Natural killer cell treated with Interleukin-12 subunit alpha and Interleukin-12 subunit beta and Interleukin-15 and Interleukin-18, amount 100 ng/mL, for 72 hours (primary cell): ENCODE results near the gene CPB2. TPM values are rescaled to one million over a fixed set of nuclear protein-coding genes. Genes with fewer than 3 reads are reported as not detected.

ENCODE experiments used
- ATAC-seq, 2 donors: fragments of 150-1000 bp; cut with Tn5 transposase in 1 of 2; sonication (Bioruptor Pico), chemical (Tn5 transposase) in 1 of 2; 2 replicates each; pipeline ENCODE4 v1.10.0; 2021
- DNase-seq: peaks from one replicate; pipeline ENCODE4 v3.0.0; 2022; ENCODE audit warnings: low spot score
- H3K27ac Mint-ChIP-seq, 2 donors: 1 replicate in 1 of 2; 2 replicates in 1 of 2; pipeline ENCODE4 v1.8.0; 2022; ENCODE audit warnings: mixed read lengths in 2 of 2, mild to moderate bottlenecking in 1 of 2, moderate library complexity in 1 of 2
- H3K27me3 Mint-ChIP-seq, 2 donors: 1 replicate in 1 of 2; 2 replicates in 1 of 2; pipeline ENCODE4 v1.8.0; 2022; ENCODE audit warnings: mixed read lengths in 2 of 2
- H3K36me3 Mint-ChIP-seq: one replicate; pipeline ENCODE4 v1.8.0; 2022; ENCODE audit warnings: mixed read lengths
- H3K4me1 Mint-ChIP-seq, 2 donors: 1 replicate in 1 of 2; 2 replicates in 1 of 2; pipeline ENCODE4 v1.8.0; 2022; ENCODE audit warnings: low read depth in 2 of 2, mixed read lengths in 2 of 2, mild to moderate bottlenecking in 1 of 2
- H3K4me3 Mint-ChIP-seq: one replicate; pipeline ENCODE4 v1.8.0; 2022; ENCODE audit warnings: mixed read lengths
- H3K9me3 Mint-ChIP-seq: 2 replicates; pipeline ENCODE4 v1.8.0; 2022; ENCODE audit warnings: mixed read lengths
- total RNA-seq, 2 donors: library from RNA; stranded (reverse); gene quantifications; one replicate each; pipeline ENCODE4 v1.2.3, GENCODE V29; 2022

Gene CPB2
- total RNA-seq, 2 donors from 2014 or later, result not detected

GRCh38 chr13:46040763-46041162 lies 64.1 kb downstream of the CPB2 start:
- H3K36me3 Mint-ChIP-seq, result peaks cover 12% of the 10 kb centered on the region
- H3K27ac Mint-ChIP-seq, result no peak overlapping the region
- no peak for DNase-seq
- no peaks in the 10 kb centered on the region for H3K9me3 Mint-ChIP-seq
- H3K4me1 Mint-ChIP-seq, result peaks cover 6% of the 10 kb centered on the region in 2 donors
- H3K4me3 Mint-ChIP-seq, result no peak overlapping the region
- no peaks in the 10 kb centered on the region for H3K27me3 Mint-ChIP-seq
- ATAC-seq, result no peak

- DNase-seq (no peak), ATAC-seq (no peak)
- H3K9me3 Mint-ChIP-seq, result no peaks in the 10 kb centered on the region
- H3K4me3 Mint-ChIP-seq, result no peak overlapping the region
- H3K27ac Mint-ChIP-seq, result no peak overlapping the region
- peaks cover 6% of the 10 kb centered on the region in 2 donors for H3K4me1 Mint-ChIP-seq
- no peaks in the 10 kb centered on the region for H3K27me3 Mint-ChIP-seq
- H3K36me3 Mint-ChIP-seq, result peaks cover 13% of the 10 kb centered on the region
These were observed 65.2 kb downstream of the CPB2 start for GRCh38 chr13:46039411-46040182.

- H3K9me3 Mint-ChIP-seq, result no peaks in the 10 kb centered on the region
- no peaks in the 10 kb centered on the region for H3K27me3 Mint-ChIP-seq
- H3K4me1 Mint-ChIP-seq, result peaks cover 6% of the 10 kb centered on the region in 2 donors
- H3K27ac Mint-ChIP-seq, result peak overlapping the region in 1 of 2 donors; percentile 7
- no peak overlapping the region for H3K4me3 Mint-ChIP-seq
- DNase-seq (no peak), ATAC-seq (no peak)
- H3K36me3 Mint-ChIP-seq, result peaks cover 13% of the 10 kb centered on the region
These were observed 66.5 kb downstream of the CPB2 start for GRCh38 chr13:46038296-46038695.

- H3K27me3 Mint-ChIP-seq, result no peaks in the 10 kb centered on the region
- peaks cover 23% of the 10 kb centered on the region for H3K36me3 Mint-ChIP-seq
- H3K4me3 Mint-ChIP-seq, result no peak overlapping the region
- DNase-seq (no peak), ATAC-seq (no peak)
- peaks cover 6 to 19% of the 10 kb centered on the region in 2 donors for H3K4me1 Mint-ChIP-seq
- peaks cover 3% of the 10 kb centered on the region for H3K9me3 Mint-ChIP-seq
- no peak overlapping the region for H3K27ac Mint-ChIP-seq
These were observed 69.8 kb downstream of the CPB2 start for GRCh38 chr13:46035066-46035465.

GRCh38 chr13:46032341-46032740 lies 72.5 kb downstream of the CPB2 start:
- ATAC-seq (no peak), DNase-seq (no peak)
- no peaks in the 10 kb centered on the region for H3K27me3 Mint-ChIP-seq
- peaks cover 32% of the 10 kb centered on the region for H3K36me3 Mint-ChIP-seq
- H3K9me3 Mint-ChIP-seq, result peaks cover 3% of the 10 kb centered on the region
- H3K4me3 Mint-ChIP-seq, result no peak overlapping the region
- peaks cover 7 to 28% of the 10 kb centered on the region in 2 donors for H3K4me1 Mint-ChIP-seq
- no peak overlapping the region for H3K27ac Mint-ChIP-seq

- no peaks in the 10 kb centered on the region for H3K27me3 Mint-ChIP-seq
- no peak for ATAC-seq
- H3K4me1 Mint-ChIP-seq, result peaks cover 7 to 29% of the 10 kb centered on the region in 2 donors
- no peak for DNase-seq
- no peak overlapping the region for H3K4me3 Mint-ChIP-seq
- peaks cover 34% of the 10 kb centered on the region for H3K36me3 Mint-ChIP-seq
- H3K9me3 Mint-ChIP-seq, result peaks cover 3% of the 10 kb centered on the region
- no peak overlapping the region for H3K27ac Mint-ChIP-seq
These were observed 73.1 kb downstream of the CPB2 start for GRCh38 chr13:46031581-46032263.

DNA sequence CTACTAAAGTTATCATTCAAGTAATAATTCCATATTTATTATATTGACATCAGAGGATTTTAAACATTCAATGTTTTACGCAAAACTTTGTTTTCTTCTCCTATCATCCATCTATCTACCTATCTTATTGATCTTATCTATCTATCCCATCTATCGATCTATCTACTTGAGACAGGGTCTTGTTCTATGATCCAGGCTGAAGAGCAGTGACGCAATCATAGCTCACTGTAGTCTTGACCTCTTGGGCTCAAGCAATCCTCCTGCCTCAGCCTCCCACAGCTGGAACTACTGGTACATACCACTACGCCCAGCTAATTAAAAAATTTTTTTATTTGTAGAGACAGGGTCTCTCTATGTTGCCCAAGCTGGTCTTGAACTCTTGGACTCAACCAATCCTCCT lies 79.7 kb downstream of the CPB2 start:
- peaks cover 21% of the 10 kb centered on the region for H3K36me3 Mint-ChIP-seq
- no peak for ATAC-seq
- no peak overlapping the region for H3K4me3 Mint-ChIP-seq
- H3K9me3 Mint-ChIP-seq, result no peaks in the 10 kb centered on the region
- no peak for DNase-seq
- no peak overlapping the region for H3K27ac Mint-ChIP-seq
- H3K4me1 Mint-ChIP-seq, result peaks cover 12 to 16% of the 10 kb centered on the region in 2 donors
- H3K27me3 Mint-ChIP-seq, result no peaks in the 10 kb centered on the region

DNA sequence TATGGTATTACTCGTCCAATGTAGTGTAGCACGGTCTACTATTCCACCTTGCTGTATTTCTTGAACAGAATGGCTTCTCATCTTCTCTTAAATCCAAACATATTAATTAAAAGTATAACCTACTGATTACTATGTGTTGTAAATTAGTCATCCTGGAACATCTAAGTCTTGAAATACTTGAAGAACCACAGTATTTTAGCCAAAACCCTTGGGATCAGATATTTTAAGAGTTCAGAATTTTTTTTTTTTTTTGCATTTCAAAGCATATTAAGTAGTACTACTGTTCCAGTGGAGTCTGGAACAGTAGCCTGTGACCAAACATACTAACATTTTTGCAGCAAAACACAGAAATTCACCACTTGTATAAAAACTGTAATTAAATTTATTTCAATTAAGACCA lies 82.4 kb downstream of the CPB2 start:
- H3K4me3 Mint-ChIP-seq, result no peak overlapping the region
- no peaks in the 10 kb centered on the region for H3K27me3 Mint-ChIP-seq
- ATAC-seq (no peak), DNase-seq (no peak)
- peaks cover 2 to 5% of the 10 kb centered on the region in 2 donors for H3K4me1 Mint-ChIP-seq
- H3K27ac Mint-ChIP-seq, result no peak overlapping the region
- H3K36me3 Mint-ChIP-seq, result peaks cover 14% of the 10 kb centered on the region
- no peaks in the 10 kb centered on the region for H3K9me3 Mint-ChIP-seq

DNA sequence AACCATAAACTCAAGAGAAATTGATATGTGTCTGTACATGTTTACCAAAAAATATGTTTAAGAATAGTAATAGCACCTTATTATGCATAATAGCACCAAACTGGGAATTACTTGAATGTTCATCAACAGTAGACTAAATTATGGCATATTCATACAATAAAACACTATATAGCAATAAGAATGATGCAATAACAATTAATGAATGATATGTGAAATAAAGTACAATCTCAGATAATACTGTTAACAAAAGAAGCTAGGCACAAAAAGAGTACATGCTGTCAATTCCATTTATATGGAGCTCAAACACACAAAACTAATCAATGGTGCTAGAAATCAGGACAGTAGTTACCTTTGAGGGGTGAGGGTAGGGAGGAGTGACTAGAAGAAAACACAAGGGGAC lies 88.6 kb downstream of the CPB2 start:
- no peak overlapping the region for H3K4me3 Mint-ChIP-seq
- no peak overlapping the region for H3K27ac Mint-ChIP-seq

DNA sequence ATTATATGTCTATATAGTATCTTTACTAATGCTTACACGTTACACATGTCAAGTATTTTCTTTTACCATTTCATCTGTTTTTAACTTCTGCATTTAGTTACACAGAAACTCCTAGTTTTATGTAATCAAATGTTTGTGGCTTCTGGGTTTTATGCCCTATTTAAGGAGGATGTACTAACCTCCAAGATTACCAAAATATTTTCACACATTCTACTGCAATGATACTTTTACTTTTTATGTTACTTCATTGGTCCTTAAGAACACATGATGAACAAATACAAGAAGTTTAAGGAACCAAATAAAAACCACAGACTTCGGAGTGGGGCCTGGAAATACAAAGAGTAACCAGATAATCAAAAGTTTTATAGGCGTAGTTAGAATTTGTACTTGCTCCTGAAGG lies 89.5 kb downstream of the CPB2 start:
- no peak overlapping the region for H3K4me3 Mint-ChIP-seq
- no peaks in the 10 kb centered on the region for H3K9me3 Mint-ChIP-seq
- no peak for DNase-seq
- ATAC-seq, result no peak
- H3K36me3 Mint-ChIP-seq, result peaks cover 18% of the 10 kb centered on the region
- H3K4me1 Mint-ChIP-seq, result peaks cover 7% of the 10 kb centered on the region in 2 donors
- no peaks in the 10 kb centered on the region for H3K27me3 Mint-ChIP-seq
- no peak overlapping the region for H3K27ac Mint-ChIP-seq

More for the DNA sequence above, 88.6 kb downstream of the CPB2 start:
- no peak for DNase-seq
- Mint-ChIP-seq H3K4me1 (peaks cover 7% of the 10 kb centered on the region in 2 donors), H3K27me3 (no peaks in the 10 kb centered on the region), H3K9me3 (no peaks in the 10 kb centered on the region), H3K36me3 (peaks cover 18% of the 10 kb centered on the region)
- no peak for ATAC-seq

DNA sequence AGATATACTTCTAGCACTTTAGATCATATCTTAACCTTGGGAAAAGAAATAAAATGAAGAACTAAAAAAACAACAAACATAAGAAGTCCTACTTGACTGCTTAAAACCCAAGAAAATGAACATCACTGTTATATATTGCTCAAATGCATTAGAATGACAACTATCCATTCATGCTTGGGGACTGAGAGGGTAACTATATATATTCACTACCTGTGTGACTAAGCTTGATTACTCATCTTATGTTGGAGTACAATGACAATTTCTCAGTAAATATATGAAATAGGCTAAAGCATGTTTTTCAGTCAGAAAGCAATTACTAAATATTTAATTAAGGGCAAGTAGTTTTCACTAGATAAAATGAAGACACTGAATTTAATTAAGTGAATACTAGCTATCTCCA lies 92.4 kb downstream of the CPB2 start:
- Mint-ChIP-seq H3K4me3 (no peak overlapping the region), H3K9me3 (no peaks in the 10 kb centered on the region), H3K36me3 (peaks cover 19% of the 10 kb centered on the region), H3K27ac (no peak overlapping the region), H3K27me3 (no peaks in the 10 kb centered on the region), H3K4me1 (peaks cover 7% of the 10 kb centered on the region in 2 donors)
- ATAC-seq (no peak), DNase-seq (no peak)

DNA sequence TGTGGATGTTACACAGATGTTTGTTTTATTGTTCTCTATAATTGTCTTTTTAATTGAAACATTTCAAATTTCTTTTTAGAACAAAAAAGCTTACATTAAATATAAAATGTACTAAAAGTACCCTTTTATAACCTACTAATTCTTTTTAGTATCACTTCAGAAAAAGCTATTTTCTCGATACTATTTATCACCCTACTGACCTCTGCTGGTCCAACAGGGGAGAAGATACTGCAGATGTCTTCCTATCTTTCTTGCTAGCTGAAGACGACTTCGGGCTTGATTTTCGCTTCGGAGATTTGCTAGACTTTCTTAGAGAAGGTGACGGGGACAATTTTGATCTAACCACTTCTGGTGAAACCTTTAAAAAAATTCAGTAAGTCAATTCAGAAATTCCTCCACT lies 94.7 kb downstream of the CPB2 start:
- H3K9me3 Mint-ChIP-seq, result no peaks in the 10 kb centered on the region
- DNase-seq (no peak), ATAC-seq (no peak)
- H3K36me3 Mint-ChIP-seq, result peaks cover 12% of the 10 kb centered on the region
- H3K27me3 Mint-ChIP-seq, result no peaks in the 10 kb centered on the region
- no peak overlapping the region for H3K4me3 Mint-ChIP-seq
- H3K4me1 Mint-ChIP-seq, result peaks cover 0 to under 1% of the 10 kb centered on the region in 2 donors
- no peak overlapping the region for H3K27ac Mint-ChIP-seq

DNA sequence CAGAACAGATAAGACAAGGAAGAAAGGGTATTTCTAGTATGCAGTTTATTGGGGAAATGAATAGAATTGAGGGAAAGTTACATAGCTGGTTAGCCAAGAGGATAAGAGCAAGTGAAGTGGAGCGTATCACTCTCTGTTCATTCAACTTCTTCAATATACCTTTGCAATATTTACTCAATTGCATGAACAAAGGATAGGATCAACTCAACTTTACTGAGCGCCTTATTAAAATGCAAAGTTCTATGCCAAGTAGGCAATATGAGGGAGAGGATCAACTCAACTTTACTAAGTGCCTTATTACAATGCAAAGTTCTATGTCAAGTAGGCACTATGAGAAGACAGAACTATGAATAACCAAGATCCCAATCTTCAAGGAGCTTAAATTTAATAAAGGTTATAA lies 96.2 kb downstream of the CPB2 start:
- DNase-seq, result no peak
- Mint-ChIP-seq H3K27me3 (no peaks in the 10 kb centered on the region), H3K4me1 (no peaks in the 10 kb centered on the region), H3K9me3 (no peaks in the 10 kb centered on the region), H3K4me3 (no peak overlapping the region), H3K27ac (no peak overlapping the region), H3K36me3 (peaks cover 15% of the 10 kb centered on the region)
- no peak for ATAC-seq

DNA sequence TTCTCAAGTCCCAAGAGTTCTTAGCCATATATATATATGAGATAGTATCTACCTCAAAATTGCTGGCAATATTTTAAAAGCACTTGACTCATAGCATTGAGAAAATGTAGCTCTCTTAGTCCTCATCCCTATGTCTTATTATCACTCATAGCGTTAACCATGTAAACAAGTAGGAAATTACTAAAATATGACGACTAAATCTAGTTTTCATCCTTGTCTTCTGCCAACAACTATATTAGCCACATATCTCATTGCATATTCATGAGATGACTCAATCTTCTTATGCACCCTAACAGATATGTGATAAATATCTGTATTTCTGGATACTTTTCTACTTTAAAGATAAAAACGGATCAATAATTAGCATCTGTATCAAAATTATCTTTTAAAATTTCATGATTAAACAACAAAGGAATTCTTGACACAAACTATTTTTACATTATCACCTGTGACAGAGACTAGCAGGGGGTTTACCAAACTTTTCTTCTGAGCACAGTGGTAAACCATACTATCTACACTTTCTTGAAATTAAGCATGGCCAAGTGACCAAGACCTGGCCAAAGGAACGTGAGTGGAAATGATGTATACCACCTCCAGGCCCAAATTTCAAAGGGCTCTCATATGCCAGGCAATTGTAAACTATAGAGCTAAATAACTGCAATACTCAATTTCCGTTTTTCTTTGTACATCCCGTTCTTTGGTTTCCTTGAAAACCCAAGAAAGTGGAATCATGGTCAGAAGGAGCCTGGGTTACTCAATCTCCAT lies 98.0 kb downstream of the CPB2 start:
- no peaks in the 10 kb centered on the region for H3K4me1 Mint-ChIP-seq
- no peaks in the 10 kb centered on the region for H3K27me3 Mint-ChIP-seq
- ATAC-seq (peak in 1 of 2 donors; percentile 68), DNase-seq (no peak)
- peak overlapping the region in 1 of 2 donors; percentile 33 for H3K27ac Mint-ChIP-seq
- peak overlapping the region; percentile 8 for H3K4me3 Mint-ChIP-seq
- H3K9me3 Mint-ChIP-seq, result no peaks in the 10 kb centered on the region
- peaks cover 15% of the 10 kb centered on the region for H3K36me3 Mint-ChIP-seq
